ENCODE data around the gene DNAJB8.

The DNAJB8 gene

DNA sequence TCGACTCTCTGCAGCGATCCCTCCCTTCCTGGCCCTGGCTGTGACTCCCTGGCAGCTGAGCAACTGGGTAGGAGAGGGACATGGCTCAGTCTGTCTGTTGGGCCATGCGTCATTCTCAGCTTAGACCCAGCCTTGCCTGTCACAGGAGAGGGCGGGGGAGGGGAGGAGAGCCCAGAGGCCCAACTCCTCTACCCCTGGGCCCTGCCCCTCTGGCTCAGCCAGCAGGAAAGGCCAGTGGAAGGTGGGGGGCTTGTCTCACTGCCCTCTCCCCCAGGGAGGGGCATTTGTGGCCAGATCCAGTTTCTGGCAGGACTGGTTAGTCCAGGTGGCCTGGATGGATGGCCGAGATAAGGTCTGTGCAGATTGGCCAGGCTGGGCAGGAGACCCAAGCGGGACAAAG is 31.6 kb downstream of the DNAJB8 start:
- 0 out of 2 replicates have a peak, but pooled peaks have one; percentile 7 for TF ChIP-seq CREB1 (IDR thresholded peaks at IDR 0.05; ENCODE audit: low read depth)
- TF ChIP-seq YY1 (IDR thresholded peaks at IDR 0.05; ENCODE audit: low read depth): peak; percentile 61; the same call in 1 of the 2 replicates
- TF ChIP-seq EP300 (IDR thresholded peaks at IDR 0.05; ENCODE audit: borderline replicate concordance): peak; percentile 67; the same call in 1 of the 2 replicates
- no peak for TF ChIP-seq RAD21 (IDR thresholded peaks at IDR 0.05; ENCODE audit: low read depth)
- TF ChIP-seq TCF12 (IDR thresholded peaks at IDR 0.05; ENCODE audit: low read depth): peak; percentile 79
- 0 out of 2 replicates have a peak, but pooled peaks have one; percentile 22 for TF ChIP-seq CEBPB (IDR thresholded peaks at IDR 0.05)
- no peak for TF ChIP-seq USF1 (IDR thresholded peaks at IDR 0.05)
- TF ChIP-seq FOXM1 (IDR thresholded peaks at IDR 0.05; ENCODE audit: borderline replicate concordance, low read depth): peak; percentile 22; the same call in 1 of the 2 replicates
- TF ChIP-seq EGR1 (IDR thresholded peaks at IDR 0.05): 0 out of 2 replicates have a peak, but pooled peaks have one; percentile 36
- peak; percentile 100 for TF ChIP-seq ZBTB7A (IDR thresholded peaks at IDR 0.05; ENCODE audit: low read depth)
- peak; percentile 62 for TF ChIP-seq TEAD4 (IDR thresholded peaks at IDR 0.05)
- no peak for TF ChIP-seq TAF1 (IDR thresholded peaks at IDR 0.05; ENCODE audit: low read depth)
- TF ChIP-seq NFIC (IDR thresholded peaks at IDR 0.05): peak; percentile 57
- TF ChIP-seq REST (IDR thresholded peaks at IDR 0.05; ENCODE audit: low read depth): no peak
- TF ChIP-seq, protein P1, sequence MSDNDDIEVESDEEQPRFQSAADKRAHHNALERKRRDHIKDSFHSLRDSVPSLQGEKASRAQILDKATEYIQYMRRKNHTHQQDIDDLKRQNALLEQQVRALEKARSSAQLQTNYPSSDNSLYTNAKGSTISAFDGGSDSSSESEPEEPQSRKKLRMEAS (IDR thresholded peaks at IDR 0.05): peak; percentile 65

- TF ChIP-seq CEBPB (IDR thresholded peaks at IDR 0.05) (no peak), NFIC (IDR thresholded peaks at IDR 0.05) (no peak), YY1 (IDR thresholded peaks at IDR 0.05; ENCODE audit: low read depth) (no peak), CREB1 (IDR thresholded peaks at IDR 0.05; ENCODE audit: low read depth) (no peak), USF1 (IDR thresholded peaks at IDR 0.05) (no peak), EP300 (IDR thresholded peaks at IDR 0.05; ENCODE audit: borderline replicate concordance) (no peak), EGR1 (IDR thresholded peaks at IDR 0.05) (no peak), FOXM1 (IDR thresholded peaks at IDR 0.05; ENCODE audit: borderline replicate concordance, low read depth) (no peak), TCF12 (IDR thresholded peaks at IDR 0.05; ENCODE audit: low read depth) (no peak), REST (IDR thresholded peaks at IDR 0.05; ENCODE audit: low read depth) (no peak)
- TF ChIP-seq, protein P1 (IDR thresholded peaks at IDR 0.05): no peak
Observed at GRCh38 chr3:128434524-128434923, 32.2 kb downstream of the DNAJB8 start.

DNA sequence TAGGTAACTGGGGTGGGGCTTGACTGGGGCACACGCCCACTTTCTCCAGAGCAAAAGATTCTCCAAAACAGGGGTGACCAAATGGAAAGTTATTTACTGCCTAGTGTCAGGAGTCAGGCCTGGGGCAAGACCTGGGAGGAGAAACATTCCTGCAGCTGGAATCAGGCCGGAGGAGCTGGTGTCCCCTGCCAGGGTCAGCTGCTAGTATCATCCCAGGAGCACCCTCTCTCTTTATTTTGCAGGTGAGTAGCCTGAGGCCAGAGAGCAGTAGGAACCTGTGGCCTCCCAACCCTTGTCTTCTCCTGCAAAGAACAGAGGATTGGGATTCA is 32.9 kb downstream of the DNAJB8 start:
- no peak for TF ChIP-seq CREB1 (IDR thresholded peaks at IDR 0.05; ENCODE audit: low read depth)
- TF ChIP-seq TCF12 (IDR thresholded peaks at IDR 0.05; ENCODE audit: low read depth): no peak
- TF ChIP-seq TEAD4 (IDR thresholded peaks at IDR 0.05): no peak
- TF ChIP-seq NFIC (IDR thresholded peaks at IDR 0.05): no peak
- TF ChIP-seq RAD21 (IDR thresholded peaks at IDR 0.05; ENCODE audit: low read depth): no peak
- TF ChIP-seq FOXM1 (IDR thresholded peaks at IDR 0.05; ENCODE audit: borderline replicate concordance, low read depth): no peak
- no peak for TF ChIP-seq YY1 (IDR thresholded peaks at IDR 0.05; ENCODE audit: low read depth)
- TF ChIP-seq ZBTB7A (IDR thresholded peaks at IDR 0.05; ENCODE audit: low read depth): no peak
- no peak for TF ChIP-seq TAF1 (IDR thresholded peaks at IDR 0.05; ENCODE audit: low read depth)
- TF ChIP-seq EP300 (IDR thresholded peaks at IDR 0.05; ENCODE audit: borderline replicate concordance): no peak
- TF ChIP-seq, protein P1 (IDR thresholded peaks at IDR 0.05): no peak
- TF ChIP-seq USF1 (IDR thresholded peaks at IDR 0.05): no peak
- TF ChIP-seq CEBPB (IDR thresholded peaks at IDR 0.05): no peak
- no peak for TF ChIP-seq EGR1 (IDR thresholded peaks at IDR 0.05)

- TF ChIP-seq CEBPB (IDR thresholded peaks at IDR 0.05) (no peak), TAF1 (IDR thresholded peaks at IDR 0.05; ENCODE audit: low read depth) (0 out of 2 replicates have a peak, but pooled peaks have one; percentile 11)
Observed at GRCh38 chr3:128432971-128433836, 33.5 kb downstream of the DNAJB8 start.

All from Ishikawa (cell line).